SU-DHL-6 (cell line): ENCODE results near the gene C1orf35.

ENCODE experiments used
- CTCF ChIP-seq: fragments of 200-600 bp; sonication (generic); IDR thresholded peaks from one replicate; pipeline ENCODE4 v1.5.1; 2017; ENCODE audit warnings: antibody characterized with exemption, mild to moderate bottlenecking, low read length, moderate library complexity; ENCODE audit not compliant: insufficient read depth, poor library complexity, severe bottlenecking
- EZH2phosphoT487 ChIP-seq: fragments of 200-600 bp; sonication (generic), shearing (Covaris generic); conservative IDR thresholded peaks from 2 replicates; pipeline ENCODE4 v1.6.1; 2018; ENCODE audit warnings: mild to moderate bottlenecking, antibody characterized with exemption, low read length, moderate library complexity, mixed read lengths

GRCh38 chr1:228123505-228123904, 20.4 kb upstream of the C1orf35 start:
- no peak for TF ChIP-seq CTCF
- no peak for TF ChIP-seq EZH2phosphoT487
